Effector memory CD8-positive, alpha-beta T cell (primary cell): Measurements from ENCODE around the gene GFOD2.

Experiments used
- ATAC-seq: fragments of 150-1000 bp; cut with Tn5 transposase; replicated peaks from 2 replicates; pipeline ENCODE4 v1.10.0; 2021; ENCODE audit warnings: mild to moderate bottlenecking, moderate library complexity
- DNase-seq, 3 experiments: peaks; one replicate each; pipeline ENCODE4 v3.0.0; 2021
- H3K27ac Mint-ChIP-seq, 2 donors: one replicate each; pipeline ENCODE4 v1.8.0; 2022; ENCODE audit warnings: mild to moderate bottlenecking in 2 of 2, mixed read lengths in 2 of 2, moderate library complexity in 2 of 2
- H3K27me3 Mint-ChIP-seq, 2 donors: one replicate each; pipeline ENCODE4 v1.8.0; 2022; ENCODE audit warnings: mixed read lengths in 2 of 2
- H3K36me3 Mint-ChIP-seq: one replicate; pipeline ENCODE4 v1.8.0; 2022; ENCODE audit warnings: mild to moderate bottlenecking, moderate library complexity, mixed read lengths; ENCODE audit not compliant: insufficient read depth
- H3K4me1 Mint-ChIP-seq, 2 donors: one replicate each; pipeline ENCODE4 v1.8.0; 2022; ENCODE audit warnings: low read depth in 2 of 2, mixed read lengths in 2 of 2
- H3K4me3 Mint-ChIP-seq, 2 donors: one replicate each; pipeline ENCODE4 v1.8.0; 2022; ENCODE audit warnings: mild to moderate bottlenecking in 2 of 2, mixed read lengths in 2 of 2, moderate library complexity in 2 of 2
- H3K9me3 Mint-ChIP-seq, 2 donors: one replicate each; pipeline ENCODE4 v1.8.0; 2022; ENCODE audit warnings: mixed read lengths in 2 of 2

Gene GFOD2

GRCh38 chr16:67727521-67728485 lies 8.7 kb upstream of the GFOD2 start:
- Mint-ChIP-seq H3K9me3 (no peaks in the 10 kb centered on the region), H3K4me3 (no peak overlapping the region), H3K4me1 (no peaks in the 10 kb centered on the region), H3K27me3 (no peaks in the 10 kb centered on the region), H3K27ac (no peak overlapping the region), H3K36me3 (peaks cover 23% of the 10 kb centered on the region)
- ATAC-seq (no peak), DNase-seq (no peak)

GRCh38 chr16:67726106-67727034 lies 7.3 kb upstream of the GFOD2 start:
- H3K9me3 Mint-ChIP-seq, result no peaks in the 10 kb centered on the region

GRCh38 chr16:67723911-67724305 lies 4.8 kb upstream of the GFOD2 start:
- no peak for ATAC-seq
- no peaks in the 10 kb centered on the region for H3K9me3 Mint-ChIP-seq

More at GRCh38 chr16:67726106-67727034, 7.3 kb upstream of the GFOD2 start:
- no peaks in the 10 kb centered on the region for H3K4me1 Mint-ChIP-seq
- no peak for ATAC-seq
- H3K27me3 Mint-ChIP-seq, result no peaks in the 10 kb centered on the region
- no peak for DNase-seq
- H3K27ac Mint-ChIP-seq, result no peak overlapping the region
- peaks cover 20% of the 10 kb centered on the region for H3K36me3 Mint-ChIP-seq
- no peak overlapping the region for H3K4me3 Mint-ChIP-seq

GRCh38 chr16:67723151-67723910 lies 4.2 kb upstream of the GFOD2 start:
- no peak for ATAC-seq
- Mint-ChIP-seq H3K36me3 (peaks cover 34% of the 10 kb centered on the region), H3K4me3 (no peak overlapping the region), H3K27ac (peak overlapping the region in 1 of 2 donors; percentile 71), H3K9me3 (no peaks in the 10 kb centered on the region), H3K27me3 (no peaks in the 10 kb centered on the region), H3K4me1 (peaks cover 16 to 17% of the 10 kb centered on the region in 2 donors)
- DNase-seq, result no peak

More at GRCh38 chr16:67723911-67724305, 4.8 kb upstream of the GFOD2 start:
- Mint-ChIP-seq H3K27me3 (no peaks in the 10 kb centered on the region), H3K4me3 (no peak overlapping the region), H3K27ac (peak overlapping the region in 1 of 2 donors; percentile 71), H3K36me3 (peaks cover 34% of the 10 kb centered on the region), H3K4me1 (peaks cover 10 to 12% of the 10 kb centered on the region in 2 donors)
- DNase-seq, result no peak

- peak overlapping the region; percentile 94 to 97 for H3K27ac Mint-ChIP-seq
- no peaks in the 10 kb centered on the region for H3K27me3 Mint-ChIP-seq
- H3K36me3 Mint-ChIP-seq, result peaks cover 26% of the 10 kb centered on the region
- H3K4me1 Mint-ChIP-seq, result peaks cover 20 to 24% of the 10 kb centered on the region in 2 donors
- DNase-seq (no peak), ATAC-seq (no peak)
- no peaks in the 10 kb centered on the region for H3K9me3 Mint-ChIP-seq
- peak overlapping the region; percentile 96 to 98 for H3K4me3 Mint-ChIP-seq
Observed at GRCh38 chr16:67720236-67720635, 1.1 kb upstream of the GFOD2 start.

GRCh38 chr16:67719778-67720144 lies 645 bp upstream of the GFOD2 start:
- H3K9me3 Mint-ChIP-seq, result no peaks in the 10 kb centered on the region
- peaks cover 20 to 24% of the 10 kb centered on the region in 2 donors for H3K4me1 Mint-ChIP-seq
- DNase-seq (peak in 1 of 3 experiments; percentile 9), ATAC-seq (peak; percentile 23)
- H3K4me3 Mint-ChIP-seq, result peak overlapping the region; percentile 96 to 98
- H3K36me3 Mint-ChIP-seq, result peaks cover 21% of the 10 kb centered on the region
- H3K27me3 Mint-ChIP-seq, result no peaks in the 10 kb centered on the region
- peak overlapping the region; percentile 94 to 97 for H3K27ac Mint-ChIP-seq

- no peaks in the 10 kb centered on the region for H3K27me3 Mint-ChIP-seq
- H3K4me1 Mint-ChIP-seq, result peaks cover 20 to 24% of the 10 kb centered on the region in 2 donors
- ATAC-seq (no peak), DNase-seq (peak in 1 of 3 experiments; percentile 4)
- peak overlapping the region; percentile 96 to 98 for H3K4me3 Mint-ChIP-seq
- no peaks in the 10 kb centered on the region for H3K9me3 Mint-ChIP-seq
- H3K27ac Mint-ChIP-seq, result peak overlapping the region; percentile 94 to 97
- H3K36me3 Mint-ChIP-seq, result peaks cover 17% of the 10 kb centered on the region
Observed at GRCh38 chr16:67718668-67719047, 458 bp downstream of the GFOD2 start.

- H3K4me1 Mint-ChIP-seq, result peaks cover 23 to 34% of the 10 kb centered on the region in 2 donors
- H3K36me3 Mint-ChIP-seq, result peaks cover 14% of the 10 kb centered on the region
- no peaks in the 10 kb centered on the region for H3K9me3 Mint-ChIP-seq
- no peak for DNase-seq
- ATAC-seq, result no peak
- H3K27ac Mint-ChIP-seq, result no peak overlapping the region
- no peak overlapping the region for H3K4me3 Mint-ChIP-seq
- H3K27me3 Mint-ChIP-seq, result no peaks in the 10 kb centered on the region
Observed at GRCh38 chr16:67716097-67716496, 3.0 kb downstream of the GFOD2 start.

GRCh38 chr16:67714522-67714921 lies 4.6 kb downstream of the GFOD2 start:
- Mint-ChIP-seq H3K27ac (no peak overlapping the region), H3K4me1 (peaks cover 18 to 32% of the 10 kb centered on the region in 2 donors), H3K4me3 (no peak overlapping the region), H3K36me3 (peaks cover 9% of the 10 kb centered on the region), H3K9me3 (no peaks in the 10 kb centered on the region), H3K27me3 (no peaks in the 10 kb centered on the region)
- no peak for DNase-seq
- ATAC-seq, result no peak

GRCh38 chr16:67713647-67714273 lies 5.4 kb downstream of the GFOD2 start:
- Mint-ChIP-seq H3K27me3 (no peaks in the 10 kb centered on the region), H3K4me3 (no peak overlapping the region), H3K4me1 (peaks cover 12 to 26% of the 10 kb centered on the region in 2 donors), H3K36me3 (peaks cover 6% of the 10 kb centered on the region), H3K27ac (no peak overlapping the region), H3K9me3 (no peaks in the 10 kb centered on the region)
- ATAC-seq (no peak), DNase-seq (no peak)

GRCh38 chr16:67710607-67711006 lies 8.5 kb downstream of the GFOD2 start:
- Mint-ChIP-seq H3K4me1 (peaks cover 5 to 17% of the 10 kb centered on the region in 2 donors), H3K9me3 (no peaks in the 10 kb centered on the region), H3K36me3 (peaks cover 8% of the 10 kb centered on the region), H3K27me3 (no peaks in the 10 kb centered on the region), H3K4me3 (no peak overlapping the region), H3K27ac (no peak overlapping the region)
- ATAC-seq (no peak), DNase-seq (no peak)

- H3K27ac Mint-ChIP-seq, result peak overlapping the region in 1 of 2 donors; percentile 70
- DNase-seq, result no peak
- ATAC-seq, result no peak
Observed at GRCh38 chr16:67709050-67709449, 10.1 kb downstream of the GFOD2 start.

More at GRCh38 chr16:67709050-67709449, 10.1 kb downstream of the GFOD2 start:
- no peaks in the 10 kb centered on the region for H3K27me3 Mint-ChIP-seq
- peaks cover 8 to 22% of the 10 kb centered on the region in 2 donors for H3K4me1 Mint-ChIP-seq
- no peak overlapping the region for H3K4me3 Mint-ChIP-seq
- peaks cover 8% of the 10 kb centered on the region for H3K36me3 Mint-ChIP-seq
- H3K9me3 Mint-ChIP-seq, result no peaks in the 10 kb centered on the region
